ENCODE data around the gene LTBP1. TPM values are rescaled to one million over a fixed set of nuclear protein-coding genes. Genes with fewer than 3 reads are reported as not detected.

The LTBP1 gene
- total RNA-seq, 1 experiment from 2014 or later: 2.2 TPM

- CTCF ChIA-PET: no interaction called here
- no TSS peak for BruUV-seq (replicated peaks)
Measured at GRCh38 chr2:33116799-33117198, 170.0 kb downstream of the LTBP1 start.

GRCh38 chr2:33118651-33119050 is 171.9 kb downstream of the LTBP1 start:
- intact Hi-C loops (cut with micrococcal nuclease; ENCODE audit: unreplicated experiment): no loop called here
- H3K36me3 ChIP-seq (ENCODE audit: insufficient read depth, low read length, poor library complexity, severe bottlenecking): no peaks in the 10 kb centered on the region
- CTCF ChIA-PET: no interaction called here
- TF ChIP-seq EZH2 (IDR thresholded peaks at IDR 0.05; ENCODE audit: borderline replicate concordance, low read depth, low read length, poor library complexity, severe bottlenecking): no peak
- no peak for TF ChIP-seq CTCF (conservative IDR thresholded peaks at IDR 0.05; ENCODE audit: low read depth, low read length)
- BruUV-seq (replicated peaks): no TSS peak
- H3K4me3 ChIP-seq (ENCODE audit: low read depth, low read length, poor library complexity, severe bottlenecking): no peak overlapping the region
- DNase-seq (ENCODE audit: low spot score): no peak
- no peak overlapping the region for H3K27ac ChIP-seq (ENCODE audit: low read depth, low read length, poor library complexity, severe bottlenecking)
- POLR2A ChIA-PET (ENCODE audit: low non-redundant PET): no interaction called here
- H3K27me3 ChIP-seq (replicated peaks; ENCODE audit: insufficient read depth, low read depth, low read length, poor library complexity): no peaks in the 10 kb centered on the region
- H3K9me3 ChIP-seq (ENCODE audit: low read depth, low read length, poor library complexity, severe bottlenecking): no peaks in the 10 kb centered on the region
- H3K4me1 ChIP-seq (ENCODE audit: insufficient read depth, low read length, poor library complexity, severe bottlenecking): no peaks in the 10 kb centered on the region

More at GRCh38 chr2:33116799-33117198, 170.0 kb downstream of the LTBP1 start:
- Histone ChIP-seq H3K27me3 (replicated peaks; ENCODE audit: insufficient read depth, low read depth, low read length, poor library complexity) (peaks cover 7% of the 10 kb centered on the region), H3K36me3 (ENCODE audit: insufficient read depth, low read length, poor library complexity, severe bottlenecking) (no peaks in the 10 kb centered on the region), H3K4me1 (ENCODE audit: insufficient read depth, low read length, poor library complexity, severe bottlenecking) (no peaks in the 10 kb centered on the region), H3K4me3 (ENCODE audit: low read depth, low read length, poor library complexity, severe bottlenecking) (no peak overlapping the region), H3K9me3 (ENCODE audit: low read depth, low read length, poor library complexity, severe bottlenecking) (no peaks in the 10 kb centered on the region), H3K27ac (ENCODE audit: low read depth, low read length, poor library complexity, severe bottlenecking) (no peak overlapping the region)
- POLR2A ChIA-PET (ENCODE audit: low non-redundant PET): no interaction called here
- no peak for DNase-seq (ENCODE audit: low spot score)
- TF ChIP-seq CTCF (conservative IDR thresholded peaks at IDR 0.05; ENCODE audit: low read depth, low read length) (no peak), EZH2 (IDR thresholded peaks at IDR 0.05; ENCODE audit: borderline replicate concordance, low read depth, low read length, poor library complexity, severe bottlenecking) (no peak)
- intact Hi-C loops (cut with micrococcal nuclease; ENCODE audit: unreplicated experiment): no loop called here

- BruUV-seq (replicated peaks): no TSS peak
- no peak for TF ChIP-seq CTCF (conservative IDR thresholded peaks at IDR 0.05; ENCODE audit: low read depth, low read length)
- no peak for TF ChIP-seq EZH2 (IDR thresholded peaks at IDR 0.05; ENCODE audit: borderline replicate concordance, low read depth, low read length, poor library complexity, severe bottlenecking)
- intact Hi-C loops (cut with micrococcal nuclease; ENCODE audit: unreplicated experiment): no loop called here
- no peak for DNase-seq (ENCODE audit: low spot score)
- Histone ChIP-seq H3K27ac (ENCODE audit: low read depth, low read length, poor library complexity, severe bottlenecking) (no peak overlapping the region), H3K36me3 (ENCODE audit: insufficient read depth, low read length, poor library complexity, severe bottlenecking) (no peaks in the 10 kb centered on the region), H3K27me3 (replicated peaks; ENCODE audit: insufficient read depth, low read depth, low read length, poor library complexity) (no peaks in the 10 kb centered on the region), H3K4me1 (ENCODE audit: insufficient read depth, low read length, poor library complexity, severe bottlenecking) (no peaks in the 10 kb centered on the region), H3K4me3 (ENCODE audit: low read depth, low read length, poor library complexity, severe bottlenecking) (no peak overlapping the region), H3K9me3 (ENCODE audit: low read depth, low read length, poor library complexity, severe bottlenecking) (no peaks in the 10 kb centered on the region)
- CTCF ChIA-PET: no interaction called here
- POLR2A ChIA-PET (ENCODE audit: low non-redundant PET): no interaction called here
Measured at GRCh38 chr2:33121416-33121815, 174.7 kb downstream of the LTBP1 start.
